ENCODE results near the gene GLB1L2.
A peak's percentile ranks its signal among the peaks of the same experiment; 100 is the strongest.

The GLB1L2 gene

GRCh38 chr11:134358856-134359490 lies 27.2 kb downstream of the GLB1L2 start:
- POLR2A ChIA-PET (ENCODE audit: low non-redundant PET), result no interaction called here
- no peak for TF ChIP-seq CTCF (conservative IDR thresholded peaks at IDR 0.05; ENCODE audit: low read depth)
- CTCF ChIA-PET, result no interaction called here
- no peak for DNase-seq (ENCODE audit: low spot score)
- H3K27ac ChIP-seq, result no peak overlapping the region

GRCh38 chr11:134359646-134360045 lies 27.9 kb downstream of the GLB1L2 start:
- ChIA-PET POLR2A (ENCODE audit: low non-redundant PET) (no interaction called here), CTCF (no interaction called here)
- TF ChIP-seq CTCF (conservative IDR thresholded peaks at IDR 0.05; ENCODE audit: low read depth), result no peak
- H3K27ac ChIP-seq, result no peak overlapping the region
- DNase-seq (ENCODE audit: low spot score), result no peak

GRCh38 chr11:134360050-134360835 lies 28.5 kb downstream of the GLB1L2 start:
- no peak overlapping the region for H3K27ac ChIP-seq
- ChIA-PET POLR2A (ENCODE audit: low non-redundant PET) (no interaction called here), CTCF (no interaction called here)
- TF ChIP-seq CTCF (conservative IDR thresholded peaks at IDR 0.05; ENCODE audit: low read depth), result peak; percentile 78
- DNase-seq (ENCODE audit: low spot score), result peak; percentile 83

GRCh38 chr11:134361661-134362060 lies 29.9 kb downstream of the GLB1L2 start:
- H3K27ac ChIP-seq, result no peak overlapping the region
- ChIA-PET CTCF (no interaction called here), POLR2A (ENCODE audit: low non-redundant PET) (no interaction called here)
- no peak for TF ChIP-seq CTCF (conservative IDR thresholded peaks at IDR 0.05; ENCODE audit: low read depth)
- DNase-seq (ENCODE audit: low spot score), result no peak

GRCh38 chr11:134362192-134362901 lies 30.6 kb downstream of the GLB1L2 start:
- ChIA-PET POLR2A (ENCODE audit: low non-redundant PET) (no interaction called here), CTCF (interaction anchor here (0.6 kb wide), 1 partner anchor 353 kb away, joined by 3 read pairs; no protein-coding TSS in a partner anchor)
- no peak overlapping the region for H3K27ac ChIP-seq
- no peak for TF ChIP-seq CTCF (conservative IDR thresholded peaks at IDR 0.05; ENCODE audit: low read depth)
- DNase-seq (ENCODE audit: low spot score), result no peak

GRCh38 chr11:134363161-134363560 lies 31.4 kb downstream of the GLB1L2 start:
- CTCF ChIA-PET, result no interaction called here
- H3K27ac ChIP-seq, result no peak overlapping the region
- POLR2A ChIA-PET (ENCODE audit: low non-redundant PET), result no interaction called here
- DNase-seq (ENCODE audit: low spot score), result no peak
- TF ChIP-seq CTCF (conservative IDR thresholded peaks at IDR 0.05; ENCODE audit: low read depth), result no peak
